ENCODE measurements around the gene IGDCC3. TPM values are rescaled to one million over a fixed set of nuclear protein-coding genes. Genes with fewer than 3 reads are reported as not detected.

The IGDCC3 gene
- 0.05 TPM in 1 of 2 replicates, not detected in the other for total RNA-seq

DNA sequence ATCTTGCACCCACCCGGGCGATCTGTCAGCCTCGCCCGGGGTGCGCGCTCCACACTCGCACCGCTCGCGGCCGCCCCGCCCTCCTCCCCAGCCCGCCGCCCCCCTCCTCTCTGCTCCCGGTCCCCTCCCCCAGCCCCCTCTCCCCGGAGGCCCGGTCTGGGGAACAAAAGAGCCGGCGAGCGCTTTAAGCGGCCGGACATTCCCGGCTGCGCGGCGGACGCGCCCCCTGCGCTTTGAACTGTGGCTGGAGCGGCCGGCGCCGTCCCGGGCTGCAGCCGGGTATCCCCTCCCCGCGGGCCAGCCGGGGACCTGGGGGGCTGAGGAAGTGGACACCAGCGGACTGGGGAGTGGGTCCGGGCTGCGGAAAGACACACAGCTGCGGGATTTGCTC is at the start of gene IGDCC3:
IGDCC3 (minus strand) TSS at position 27 of the 391 bp plus-strand sequence. CDS start 214 bp downstream, outside the sequence.
- DNase-seq (ENCODE audit: low read depth), result no peak

DNA sequence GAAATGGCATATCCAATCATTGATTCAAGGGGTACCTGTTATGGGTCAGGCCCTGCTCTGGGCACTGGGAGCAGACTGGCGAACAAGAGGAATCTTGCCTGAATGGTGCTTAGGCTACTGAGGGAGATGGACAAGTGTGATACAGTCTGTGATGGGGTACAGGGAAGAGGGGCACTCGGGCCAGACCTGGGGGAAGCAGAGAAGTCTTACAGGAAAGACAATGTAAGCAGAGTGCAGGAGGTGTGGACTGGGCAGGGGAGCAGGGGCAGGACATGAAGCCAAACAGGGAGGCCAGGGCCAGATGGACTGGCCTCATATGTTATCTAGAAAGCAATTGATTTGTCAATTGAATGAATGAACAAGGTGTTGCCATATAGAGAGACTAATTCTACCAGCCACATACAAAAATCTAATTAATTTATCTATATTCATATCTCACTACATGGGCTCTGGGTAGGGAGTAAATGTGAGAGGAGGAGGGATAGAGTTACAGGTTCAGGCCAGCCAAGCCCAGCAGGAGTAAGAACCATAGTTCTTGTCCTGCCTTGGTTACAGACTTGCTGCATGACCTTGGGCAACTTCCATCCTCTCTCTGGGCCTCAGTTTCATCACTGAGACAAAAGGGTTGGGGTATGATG is 48.5 kb upstream of the IGDCC3 start:
- no peak for DNase-seq (ENCODE audit: low read depth)

DNA sequence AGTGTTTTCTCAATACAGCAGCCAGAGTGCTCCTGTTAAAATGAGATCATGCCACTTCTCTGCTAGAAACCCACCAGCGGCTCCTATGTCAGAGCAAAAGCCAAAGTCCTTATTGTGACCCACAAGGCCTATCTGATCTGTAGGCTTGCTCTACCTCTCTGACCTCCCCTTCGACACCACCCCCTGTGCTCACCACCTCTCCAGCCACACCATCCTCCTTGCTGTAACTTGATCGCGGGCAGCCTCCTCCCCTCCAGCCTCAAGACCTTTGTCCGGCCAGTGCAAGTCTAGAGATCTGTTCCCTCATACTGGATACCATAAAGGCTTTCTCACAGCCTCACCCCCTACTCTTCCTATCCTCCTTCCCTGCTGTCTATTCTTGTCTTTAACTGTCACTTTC is 46.9 kb upstream of the IGDCC3 start:
- no peak for DNase-seq (ENCODE audit: low read depth)

DNA sequence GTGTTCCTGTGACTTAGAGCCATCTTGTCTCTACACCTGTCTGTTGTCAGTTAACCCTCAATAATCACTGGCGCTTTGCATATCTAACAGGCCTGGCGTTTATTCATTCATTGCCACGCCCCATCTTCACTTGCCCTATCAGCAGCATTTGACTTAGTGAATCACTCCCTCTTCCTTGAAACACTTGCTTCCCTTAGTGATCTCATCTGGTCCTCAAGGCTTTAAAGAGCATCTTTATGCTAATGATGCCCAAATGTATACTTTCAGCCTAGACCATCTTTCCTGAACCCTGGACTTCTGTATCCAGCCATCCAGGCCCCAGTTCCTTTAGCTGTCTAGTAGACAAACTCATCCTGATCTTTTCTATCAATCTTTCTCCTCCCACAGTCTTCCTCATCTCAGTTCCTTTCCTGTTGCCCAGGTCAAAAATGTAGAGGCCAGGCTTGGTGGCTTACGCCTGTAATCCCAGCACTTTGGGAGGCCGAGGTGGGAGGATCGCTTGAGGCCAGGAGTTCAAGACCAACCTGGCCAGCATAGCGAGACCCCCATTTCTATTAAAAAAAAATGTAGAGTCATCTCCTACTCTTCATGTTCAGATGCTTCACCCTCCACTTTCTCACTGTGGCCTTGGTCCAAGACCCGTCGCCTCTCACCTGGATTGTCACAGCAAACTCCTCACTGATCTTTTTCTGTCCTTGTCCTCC is 46.3 kb upstream of the IGDCC3 start:
- DNase-seq (ENCODE audit: low read depth), result no peak

DNA sequence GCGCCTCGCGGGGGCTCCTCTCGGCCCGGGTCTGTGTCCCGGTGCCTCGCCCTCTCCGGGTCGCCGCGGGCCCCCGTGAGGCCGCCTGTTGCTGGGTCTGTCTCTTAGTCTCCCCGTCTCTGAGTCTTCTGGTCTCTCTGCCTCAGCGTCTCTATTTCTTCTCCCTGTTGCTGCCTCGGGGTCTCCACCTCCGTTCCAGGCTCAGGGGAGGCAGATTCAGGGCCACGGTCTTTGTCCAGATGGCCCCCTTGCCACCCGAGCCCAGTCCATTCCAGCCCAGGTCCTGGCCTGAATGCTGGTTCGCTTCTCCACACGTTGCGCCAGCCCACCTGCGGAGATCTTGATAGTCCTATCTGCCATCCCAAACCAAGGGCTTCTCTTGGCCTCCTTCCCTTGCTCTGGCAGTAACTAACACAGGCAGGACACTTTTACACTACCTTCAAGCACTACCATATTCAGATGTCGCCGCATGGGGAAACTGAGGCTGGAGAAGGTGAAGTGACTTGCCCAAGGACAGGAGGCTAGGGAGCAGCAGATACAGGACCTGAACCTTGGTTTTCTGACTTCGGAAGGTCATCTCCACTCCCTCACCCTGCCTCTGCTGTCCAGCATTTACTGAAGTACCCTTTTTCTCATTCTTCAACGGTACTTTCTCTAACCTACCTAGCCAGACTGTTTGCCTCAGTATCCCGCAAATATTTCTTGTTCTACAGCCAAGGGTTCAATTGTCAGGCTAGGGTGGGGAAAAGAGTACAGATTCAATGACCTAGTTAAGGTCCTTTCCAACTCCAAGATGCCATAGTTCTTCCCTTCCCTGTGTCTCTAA is 45.6 kb upstream of the IGDCC3 start:
- no peak for DNase-seq (ENCODE audit: low read depth)

DNA sequence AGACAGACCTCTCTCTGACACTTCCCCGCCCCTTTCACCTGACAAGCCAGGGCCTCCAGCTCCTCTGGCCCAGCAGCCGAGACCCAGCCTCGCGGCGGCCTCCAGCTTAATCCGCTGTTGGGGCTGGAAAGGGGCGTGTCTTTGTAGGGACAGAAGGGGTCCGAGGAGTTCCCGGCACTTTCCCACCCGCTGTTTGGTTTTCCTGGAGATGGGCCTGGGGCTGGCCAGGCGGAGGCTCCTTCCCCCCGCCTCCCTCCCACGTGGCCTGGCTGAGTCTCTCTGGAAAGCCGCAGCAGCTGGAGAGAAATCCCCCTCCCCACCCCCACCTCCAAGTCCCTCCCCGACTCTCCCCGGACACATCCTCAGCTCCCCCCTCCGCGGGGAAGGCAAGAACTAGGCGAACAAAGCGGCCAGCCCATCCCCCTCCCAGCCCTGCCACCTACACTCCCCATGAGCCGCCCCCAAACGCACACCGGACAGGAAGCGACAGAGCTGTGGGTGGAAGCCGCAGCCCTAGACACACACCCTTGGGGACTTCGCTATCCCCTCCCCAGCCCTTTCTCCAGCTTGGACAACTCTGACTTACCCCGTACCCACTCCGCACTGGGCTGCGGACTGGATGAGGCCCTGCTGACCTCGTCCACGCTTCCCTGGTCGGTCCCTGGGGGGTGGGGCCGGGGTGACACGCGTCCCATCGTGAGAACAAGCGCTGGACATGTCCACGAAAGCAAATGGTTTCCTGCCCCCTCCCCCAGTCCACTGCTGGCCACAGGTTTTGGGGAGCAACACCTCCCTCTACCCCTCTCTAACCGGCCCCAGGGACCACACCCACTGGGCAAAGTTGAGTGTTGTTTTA is 43.8 kb upstream of the IGDCC3 start:
- peak; percentile 30 for DNase-seq (ENCODE audit: low read depth)

DNA sequence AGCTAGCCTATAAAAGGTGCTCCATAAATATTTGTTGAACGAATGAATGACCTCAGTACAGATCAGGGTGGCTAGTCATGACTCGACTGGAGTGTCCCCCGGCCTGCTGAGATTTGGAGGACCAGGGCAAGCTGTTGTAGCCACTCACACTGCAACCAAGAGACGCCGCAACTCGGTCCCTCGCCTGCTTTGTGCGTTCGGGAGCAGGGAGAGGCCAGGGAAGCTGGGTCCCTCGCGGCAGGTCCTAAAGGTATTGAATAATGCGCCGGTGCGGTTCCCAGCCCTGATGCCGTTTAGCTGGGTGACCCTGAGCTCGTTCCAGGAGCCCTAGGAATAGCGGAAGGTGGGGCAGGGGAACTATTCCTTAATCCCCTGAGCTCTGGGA is 43.2 kb upstream of the IGDCC3 start:
- DNase-seq (ENCODE audit: low read depth), result no peak

DNA sequence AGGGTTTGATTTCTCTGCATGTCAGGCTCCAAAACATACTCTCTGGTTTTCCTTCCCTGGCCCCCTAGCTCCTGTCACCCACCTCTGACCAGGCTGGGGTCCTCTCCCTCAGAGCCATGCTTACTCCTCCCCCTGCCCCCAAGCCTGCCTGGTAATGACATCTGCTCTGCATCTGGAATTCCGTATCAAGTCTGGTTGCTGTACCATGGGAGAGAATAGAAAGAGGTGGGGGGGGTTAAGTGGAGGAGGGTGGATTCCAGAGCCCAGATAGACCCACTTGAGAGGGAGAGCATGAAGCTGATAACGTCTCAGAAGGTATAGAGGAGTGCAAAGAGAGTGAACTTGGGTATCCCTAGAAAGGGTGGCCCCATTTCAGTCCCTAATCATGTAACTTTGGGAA is 40.8 kb upstream of the IGDCC3 start:
- DNase-seq (ENCODE audit: low read depth), result no peak

DNA sequence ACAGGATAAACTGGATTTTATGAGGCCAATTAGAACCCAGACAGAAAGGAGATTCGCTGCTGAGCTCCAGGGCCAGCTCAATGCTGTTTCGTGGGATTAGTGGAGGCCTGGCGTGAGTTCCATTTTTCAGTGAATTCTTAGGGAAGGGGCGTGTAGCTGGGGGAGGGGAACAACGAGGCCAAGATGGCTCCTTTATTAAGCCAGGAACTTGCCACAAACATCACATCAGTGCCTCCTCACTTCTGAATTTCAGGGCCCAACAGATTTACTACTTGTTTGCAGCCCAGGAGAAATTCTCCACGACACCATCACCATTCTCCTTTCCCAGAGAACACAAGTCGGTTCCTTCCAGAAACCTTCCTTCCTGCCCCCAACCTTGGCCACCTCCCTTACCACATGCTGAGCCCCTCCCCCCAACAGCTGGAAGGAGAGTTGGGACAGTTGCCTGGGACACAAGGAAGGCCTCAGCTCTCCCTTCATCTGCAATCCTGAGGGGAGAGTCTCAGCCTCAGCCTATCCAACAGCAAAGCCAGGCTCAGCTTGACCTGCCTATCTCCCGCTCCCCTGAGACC is 39.1 kb upstream of the IGDCC3 start:
- DNase-seq (ENCODE audit: low read depth), result no peak

DNA sequence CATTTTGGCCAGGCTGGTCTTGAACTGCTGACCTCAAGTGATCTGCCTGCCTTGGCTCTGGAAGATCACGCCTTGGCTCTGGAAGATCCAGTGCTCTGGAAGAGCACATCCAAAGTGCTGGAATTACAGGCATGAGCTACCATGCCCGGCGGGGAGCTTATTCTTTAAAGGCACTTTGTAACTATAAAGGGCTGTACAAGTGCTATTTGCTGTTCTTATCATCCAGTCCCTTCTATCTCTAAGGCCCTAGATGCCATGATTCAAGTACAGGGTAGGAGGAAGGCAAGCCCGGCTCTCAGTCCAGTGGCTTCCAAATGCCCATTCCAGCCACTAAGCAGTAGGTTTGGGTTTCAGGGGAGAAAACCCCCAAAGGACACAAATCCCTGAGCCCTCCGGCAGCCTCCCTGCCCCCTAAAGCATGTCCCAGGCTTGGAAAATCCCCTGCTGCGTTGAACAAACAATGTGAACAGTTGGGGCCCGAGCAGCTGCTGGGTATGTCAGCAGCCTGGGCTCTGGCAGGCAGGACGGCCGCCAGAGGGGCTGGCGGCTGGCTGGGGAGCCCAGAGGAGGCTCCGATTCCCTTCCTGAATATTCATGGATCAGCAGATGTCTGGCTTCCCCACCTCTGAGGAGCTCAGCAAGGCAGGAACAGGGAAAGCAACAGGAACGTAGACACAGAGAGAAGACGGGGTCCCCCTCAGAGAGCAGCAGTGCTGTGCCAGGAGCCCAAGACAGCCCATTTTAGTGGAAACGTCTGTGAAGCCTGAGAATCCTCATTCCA is 37.2 kb upstream of the IGDCC3 start:
- DNase-seq (ENCODE audit: low read depth), result peak; percentile 38

DNA sequence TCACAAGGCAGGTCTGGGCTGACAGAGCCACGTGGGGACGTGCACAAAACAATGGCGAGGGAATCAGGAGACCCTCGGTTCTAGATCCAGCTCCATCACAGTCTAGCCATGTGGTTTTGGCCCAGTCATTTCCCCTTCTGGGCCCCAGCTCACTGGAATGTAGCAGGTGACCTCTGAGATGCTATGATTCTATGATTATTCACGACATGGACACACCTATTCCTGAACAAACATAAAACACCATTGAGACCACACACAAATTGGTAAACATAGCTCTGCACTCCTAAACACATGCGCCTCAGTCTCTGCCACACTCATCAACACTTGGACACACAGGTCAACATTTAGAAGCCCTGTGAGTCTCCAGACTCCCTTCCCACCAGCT is 36.0 kb upstream of the IGDCC3 start:
- peak; percentile 43 for DNase-seq (ENCODE audit: low read depth)

DNA sequence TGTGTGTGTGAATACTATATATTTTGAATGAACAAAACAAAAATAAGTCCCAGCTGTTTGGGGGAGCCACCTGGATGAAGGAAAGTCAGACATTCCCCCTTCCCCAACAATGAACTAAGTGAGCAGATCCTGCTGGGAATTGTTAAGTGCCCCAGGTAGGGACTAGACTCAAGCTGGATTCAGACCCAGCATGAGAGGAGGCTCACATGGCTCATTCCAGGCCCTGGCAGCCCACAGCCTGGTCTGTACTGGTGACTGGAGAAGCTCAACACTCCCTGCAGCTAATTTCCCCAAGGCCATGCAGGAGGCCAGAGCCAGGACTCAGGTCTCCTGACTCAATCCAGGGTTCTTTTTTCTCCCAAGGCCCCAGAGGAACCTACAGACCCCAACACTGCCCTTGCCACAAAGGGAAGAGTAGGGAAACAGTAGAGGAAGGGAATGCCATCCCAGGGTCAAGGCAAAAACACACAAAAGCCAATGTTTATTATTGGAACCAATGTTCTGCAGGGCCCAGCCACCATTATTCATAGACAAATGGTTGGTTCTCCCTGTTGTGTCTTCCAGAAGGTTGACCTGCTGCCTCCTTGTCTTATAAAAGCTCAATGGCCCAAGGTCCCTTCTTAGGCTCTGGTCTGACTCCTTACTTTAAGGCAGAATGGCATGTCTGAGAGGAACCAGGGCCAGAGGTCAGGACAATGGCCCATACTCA is 35.4 kb upstream of the IGDCC3 start:
- no peak for DNase-seq (ENCODE audit: low read depth)

DNA sequence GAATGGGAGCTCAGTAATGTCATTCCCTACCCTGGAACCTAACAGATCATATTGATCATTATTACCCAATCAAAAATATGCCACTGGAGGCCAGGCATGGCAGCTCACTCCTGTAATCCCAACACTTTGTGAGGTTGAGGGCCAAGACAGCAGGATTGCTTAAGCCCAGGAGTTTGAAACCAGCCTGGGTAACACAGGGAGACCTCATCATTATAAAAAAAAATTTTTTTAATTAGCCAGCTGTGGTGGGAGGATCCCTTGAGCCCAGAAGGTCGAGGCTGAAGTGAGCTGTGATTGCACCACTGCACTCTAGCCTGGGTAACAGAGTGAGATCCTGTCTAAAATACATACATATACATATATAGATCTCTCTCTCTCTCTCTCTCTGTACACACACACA is 34.8 kb upstream of the IGDCC3 start:
- DNase-seq (ENCODE audit: low read depth), result no peak

DNA sequence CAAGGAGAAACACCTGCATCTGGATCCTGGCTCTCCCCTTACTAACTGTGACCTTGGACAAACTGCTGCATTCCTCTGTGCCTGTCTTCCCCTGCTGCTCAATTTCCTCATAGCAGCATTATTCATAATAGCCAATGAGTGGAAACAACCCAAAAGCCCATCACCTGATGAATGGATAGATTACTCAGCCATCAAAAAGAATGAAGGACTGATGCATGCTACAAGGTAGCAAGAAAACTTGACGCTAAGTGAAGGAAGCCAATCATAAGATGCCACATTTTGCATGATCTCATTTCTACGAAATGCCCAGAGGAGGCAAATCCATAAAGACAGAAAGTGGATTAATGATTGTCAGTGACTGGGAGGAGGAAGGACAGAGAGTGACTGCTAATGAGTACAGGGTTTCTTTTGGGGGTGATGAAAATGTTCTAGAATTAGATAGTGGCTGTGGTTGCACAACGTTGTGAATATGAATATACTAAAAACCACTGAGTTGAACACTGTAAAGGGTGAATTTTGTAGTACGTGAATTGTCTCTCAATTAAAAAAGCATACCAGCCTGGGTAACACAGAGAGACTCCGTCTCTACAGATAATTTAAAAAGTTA is 33.8 kb upstream of the IGDCC3 start:
- peak; percentile 96 for DNase-seq (ENCODE audit: low read depth)

DNA sequence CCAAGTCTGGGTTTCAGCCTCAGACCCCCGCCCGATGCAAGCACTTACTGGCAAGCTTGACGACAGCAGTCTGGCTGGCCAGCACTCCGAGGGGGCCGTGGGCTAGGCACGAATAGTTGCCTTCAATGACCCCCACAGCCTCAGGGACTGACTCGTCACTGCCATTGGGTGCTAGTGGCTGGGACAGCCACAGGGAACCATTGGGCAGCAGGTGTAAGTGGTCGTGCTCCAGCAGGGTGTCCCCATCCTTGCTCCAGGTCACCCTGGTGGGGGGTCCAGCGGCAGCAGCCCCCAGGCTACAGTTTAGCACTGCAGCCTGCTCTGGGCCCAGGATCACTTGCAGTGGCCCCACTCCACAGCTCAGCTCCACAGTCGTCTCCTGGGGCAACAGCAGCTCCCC is 33.2 kb upstream of the IGDCC3 start:
- DNase-seq (ENCODE audit: low read depth), result no peak

DNA sequence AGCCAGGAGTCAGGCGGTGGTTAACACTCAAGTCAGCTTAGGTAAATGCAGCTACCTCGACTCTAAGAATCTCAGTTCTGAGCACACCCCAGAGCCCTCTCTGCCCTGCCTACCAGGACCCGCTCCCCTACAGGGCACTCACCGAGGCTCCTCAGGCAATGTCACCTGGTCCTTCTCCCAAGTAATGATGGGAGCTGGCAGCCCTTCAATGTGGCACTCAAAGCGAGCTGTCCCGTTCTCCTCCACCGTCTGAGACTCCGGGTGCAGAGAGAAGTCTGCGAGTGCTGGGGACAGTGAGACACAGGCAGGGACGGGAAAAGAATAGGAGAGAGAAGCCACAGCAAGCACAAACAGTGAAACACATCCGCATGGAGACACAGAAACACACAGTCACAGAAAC is 32.2 kb upstream of the IGDCC3 start:
- no peak for DNase-seq (ENCODE audit: low read depth)

DNA sequence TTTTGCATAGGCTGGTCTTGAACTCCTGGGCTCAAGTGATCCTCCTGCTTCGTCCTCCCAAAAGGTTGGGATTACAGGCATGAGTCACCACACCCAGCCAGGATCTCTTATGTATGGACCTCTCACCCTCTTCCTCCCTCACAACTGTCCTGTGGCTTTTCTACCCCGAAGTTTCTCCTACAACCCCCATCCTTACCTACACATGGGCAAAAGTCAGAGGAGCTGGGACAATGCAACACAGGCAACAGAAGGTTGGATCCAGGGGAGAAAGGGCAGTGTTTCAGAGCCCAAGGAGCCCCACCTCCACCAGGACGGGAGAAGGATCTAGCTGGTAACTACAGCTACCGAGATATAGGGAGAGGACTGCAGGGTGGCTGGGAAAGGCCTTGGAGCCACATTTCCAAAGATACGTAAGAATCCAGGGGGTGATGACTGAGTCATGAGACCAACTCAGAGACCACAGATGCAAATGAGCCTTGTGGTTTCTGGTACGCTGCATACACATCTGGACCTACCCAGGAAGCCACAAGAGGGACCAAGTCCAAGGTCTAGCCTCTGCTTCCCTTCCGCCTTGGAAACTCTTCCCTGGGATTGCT is 31.3 kb upstream of the IGDCC3 start:
- DNase-seq (ENCODE audit: low read depth), result peak; percentile 99

DNA sequence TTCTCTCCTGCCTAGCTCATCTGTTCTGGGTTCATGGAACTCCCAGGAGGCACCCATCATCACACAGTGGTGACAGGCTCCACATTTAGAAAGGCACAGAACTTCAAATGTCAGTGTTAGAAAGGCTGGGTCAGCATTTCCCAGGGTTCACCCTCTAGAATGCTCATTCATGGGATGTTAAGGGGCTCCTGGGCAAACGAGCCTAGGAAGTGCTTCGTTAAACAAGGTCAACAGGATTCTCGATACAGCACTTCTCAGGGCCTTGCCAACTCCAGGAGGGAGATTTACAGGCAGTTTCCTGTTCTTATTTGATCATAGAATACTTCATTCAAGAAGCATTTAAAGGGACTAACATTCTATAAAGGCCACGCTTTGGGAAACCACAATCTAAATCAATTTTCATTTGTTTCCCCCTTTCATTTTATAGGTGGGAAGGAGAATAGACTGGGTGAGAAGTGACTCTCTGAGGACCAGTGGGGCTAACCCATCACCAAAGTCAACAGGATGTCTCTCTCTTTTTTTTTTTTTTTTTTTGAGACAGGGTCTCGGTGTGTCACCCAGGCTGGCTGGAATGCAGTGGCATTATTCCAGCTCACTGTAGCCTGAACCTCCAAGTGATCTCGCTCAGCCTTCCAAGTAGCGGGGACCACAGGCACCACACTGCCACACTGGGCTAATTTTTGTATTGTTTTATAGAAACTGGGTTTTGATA is 30.7 kb upstream of the IGDCC3 start:
- peak; percentile 68 for DNase-seq (ENCODE audit: low read depth)
